GM06990 (cell line): ENCODE data around the gene CDK5R1.

Source experiments
- DNase-seq: peaks from one replicate; pipeline ENCODE4 v3.0.0-alpha.2; 2011; ENCODE audit not compliant: insufficient read length; ENCODE audit errors: extremely low read depth
- H3K27me3 ChIP-seq: replicated peaks from 2 replicates; pipeline ENCODE4 v1.6.0; 2011; ENCODE audit warnings: low read length; ENCODE audit not compliant: control insufficient read depth, insufficient read depth
- H3K36me3 ChIP-seq: 2 replicates; pipeline ENCODE4 v1.5.1; 2011; ENCODE audit warnings: low read length; ENCODE audit not compliant: control insufficient read depth, insufficient read depth
- H3K4me3 ChIP-seq: replicated peaks from 2 replicates; pipeline ENCODE4 v1.5.1; 2011; ENCODE audit warnings: low read depth, mild to moderate bottlenecking, control low read depth, low read length
- CTCF ChIP-seq: IDR thresholded peaks from 2 replicates; pipeline ENCODE4 v1.5.1; 2011; ENCODE audit warnings: low read length, control low read depth, mild to moderate bottlenecking, inconsistent platforms; ENCODE audit not compliant: insufficient read depth, poor library complexity, severe bottlenecking

Gene CDK5R1

GRCh38 chr17:32451879-32452278 lies 34.9 kb upstream of the CDK5R1 start:
- TF ChIP-seq CTCF, result no peak
- DNase-seq, result no peak
- H3K4me3 ChIP-seq, result no peak overlapping the region
- H3K27me3 ChIP-seq, result no peaks in the 10 kb centered on the region
- H3K36me3 ChIP-seq, result peaks cover 9% of the 10 kb centered on the region

DNA sequence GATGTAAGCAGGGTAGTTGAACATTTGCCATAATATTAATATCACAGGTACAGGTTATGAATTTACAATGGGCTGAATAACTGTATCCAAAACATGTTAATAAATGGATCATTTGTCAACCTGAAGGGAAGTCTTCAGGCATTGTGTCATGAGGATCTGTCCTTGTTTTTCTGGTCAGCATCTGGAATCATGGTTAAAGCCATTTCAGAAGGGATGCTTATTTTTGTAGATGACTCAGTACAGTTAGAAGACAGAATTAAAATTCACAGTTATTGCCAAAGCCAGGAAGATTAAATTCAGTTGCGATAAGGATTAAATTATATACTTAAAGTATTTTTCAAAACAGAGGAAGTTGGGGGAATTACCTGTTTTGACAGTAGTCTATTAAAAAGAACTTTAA lies 34.5 kb upstream of the CDK5R1 start:
- Histone ChIP-seq H3K36me3 (peaks cover 9% of the 10 kb centered on the region), H3K27me3 (no peaks in the 10 kb centered on the region), H3K4me3 (no peak overlapping the region)
- DNase-seq, result no peak
- no peak for TF ChIP-seq CTCF

DNA sequence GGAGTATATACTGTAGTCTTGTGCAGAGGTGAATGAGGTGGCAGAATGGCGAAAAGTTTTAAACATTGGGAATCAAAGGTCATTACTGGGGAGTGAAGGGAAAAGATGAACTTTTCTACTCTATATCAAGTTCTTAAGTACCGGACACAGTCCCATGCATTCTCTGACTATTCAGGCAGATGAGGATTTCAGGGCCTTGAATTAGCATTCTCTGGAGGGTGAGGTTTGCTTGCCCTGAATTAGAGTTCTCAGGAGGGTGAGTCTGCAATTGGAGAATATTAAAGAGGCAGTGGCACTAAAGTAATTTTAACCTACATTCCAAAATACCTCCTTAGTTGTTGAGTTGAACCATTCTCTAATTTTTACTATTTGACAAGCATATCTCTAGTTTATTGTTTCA lies 33.4 kb upstream of the CDK5R1 start:
- no peak for TF ChIP-seq CTCF
- no peak for DNase-seq
- Histone ChIP-seq H3K4me3 (no peak overlapping the region), H3K27me3 (no peaks in the 10 kb centered on the region), H3K36me3 (peaks cover 13% of the 10 kb centered on the region)

DNA sequence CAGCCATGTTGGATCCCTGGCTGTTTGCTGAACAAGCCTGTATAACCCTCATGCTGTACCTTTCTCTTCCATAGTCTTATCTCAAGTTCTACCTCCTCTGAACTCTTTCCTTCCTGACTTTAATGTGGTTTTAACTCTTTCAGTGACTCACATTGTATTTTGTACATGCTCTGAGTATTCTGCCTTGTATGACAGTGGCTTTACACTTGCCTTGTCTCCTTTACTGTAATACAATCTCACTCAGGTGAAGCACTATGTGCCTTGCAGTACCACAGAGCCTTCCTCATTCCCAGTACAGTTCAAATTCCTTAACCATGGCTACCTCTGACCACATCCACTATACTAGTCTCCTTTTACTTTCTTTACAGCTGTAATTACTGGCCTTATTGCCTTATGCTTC lies 28.4 kb upstream of the CDK5R1 start:
- Histone ChIP-seq H3K4me3 (no peak overlapping the region), H3K36me3 (peaks cover 19% of the 10 kb centered on the region), H3K27me3 (no peaks in the 10 kb centered on the region)
- no peak for TF ChIP-seq CTCF
- no peak for DNase-seq

DNA sequence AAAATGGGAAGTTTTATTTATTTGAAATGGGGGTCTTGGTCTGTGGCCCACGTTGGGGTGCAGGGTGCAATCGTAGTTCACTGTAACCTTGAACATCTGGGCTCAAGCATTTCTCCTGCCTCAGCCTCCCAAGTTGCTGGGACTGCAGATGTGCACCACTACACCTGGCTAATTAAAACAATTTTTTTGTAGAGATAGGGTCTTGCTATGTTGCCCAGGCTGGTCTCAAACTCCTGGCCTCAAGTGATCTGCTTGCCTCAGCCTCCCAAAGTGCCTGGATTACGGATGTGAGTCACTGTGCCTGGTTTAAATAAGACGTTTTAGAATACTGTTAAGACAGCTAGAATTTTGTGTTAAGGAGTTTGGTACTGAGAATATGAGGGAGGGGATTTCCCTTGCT lies 26.7 kb upstream of the CDK5R1 start:
- Histone ChIP-seq H3K36me3 (peaks cover 19% of the 10 kb centered on the region), H3K4me3 (no peak overlapping the region), H3K27me3 (no peaks in the 10 kb centered on the region)
- no peak for DNase-seq
- no peak for TF ChIP-seq CTCF

DNA sequence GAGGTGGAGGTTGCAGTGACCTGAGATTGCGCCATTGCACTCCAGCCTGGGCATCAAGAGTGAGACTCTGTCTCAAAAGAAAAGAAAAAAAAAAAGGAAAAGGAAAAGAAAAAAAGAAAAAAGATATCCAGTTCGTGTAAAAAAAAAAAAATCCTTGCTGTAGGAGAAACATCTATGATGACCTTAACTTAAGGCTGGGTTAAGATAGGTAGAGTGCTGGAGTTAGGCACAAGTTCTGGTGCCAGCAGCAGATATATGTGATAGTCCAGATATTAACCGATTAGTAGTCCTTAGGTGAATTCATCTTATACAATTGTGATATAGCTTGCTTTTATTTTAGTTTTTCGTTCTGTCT lies 25.3 kb upstream of the CDK5R1 start:
- peak; percentile 31 for DNase-seq
- peaks cover 19% of the 10 kb centered on the region for H3K36me3 ChIP-seq

More for the DNA sequence above, 25.3 kb upstream of the CDK5R1 start:
- no peak for TF ChIP-seq CTCF
- no peaks in the 10 kb centered on the region for H3K27me3 ChIP-seq
- H3K4me3 ChIP-seq, result no peak overlapping the region
